ENCODE results near the gene NDUFAF7. TPM values are rescaled to one million over a fixed set of nuclear protein-coding genes. Genes with fewer than 3 reads are reported as not detected.
A peak's percentile ranks its signal among the peaks of the same experiment; 100 is the strongest.

NDUFAF7 gene
- polyA plus RNA-seq, 2 of the 4 experiments (the other 2 are of a cell fraction) = 28.8 to 48.0 TPM

- peak; percentile 13 for FAIRE-seq
- ChIA-PET CTCF (interaction anchor here (1.6 kb wide), 1 partner anchor 10 kb away, joined by 4 read pairs; no protein-coding TSS in a partner anchor), POLR2A (interaction anchor here (0.7 kb wide), 1 partner anchor 13 kb away, joined by 3 read pairs; the partner anchor contains the start of genes CEBPZ and NDUFAF7)
Measured at GRCh38 chr2:37244017-37244416, 12.6 kb downstream of the NDUFAF7 start.

GRCh38 chr2:37244755-37245154, 13.3 kb downstream of the NDUFAF7 start:
- Histone ChIP-seq H3K9me3 (no peaks in the 10 kb centered on the region), H3K4me2 (no peak overlapping the region), H3K4me1 (no peaks in the 10 kb centered on the region), H3K27ac (no peak overlapping the region), H3K4me3 (no peak overlapping the region)
- ChIA-PET POLR2A (interaction anchor here (0.7 kb wide), 1 partner anchor 13 kb away, joined by 3 read pairs; the partner anchor contains the start of genes CEBPZ and NDUFAF7), CTCF (interaction anchor here (0.6 to 0.7 kb wide), 2 partner anchors 12 to 59 kb away, joined by 3 read pairs; no protein-coding TSS in a partner anchor)
- FAIRE-seq = no peak
- TF ChIP-seq USF2 (IDR thresholded peaks at IDR 0.05) = no peak
- no peak for TF ChIP-seq ZFP36 (IDR thresholded peaks at IDR 0.05; ENCODE audit: borderline replicate concordance, partially characterized antibody)
- no peak for TF ChIP-seq CBX2 (IDR thresholded peaks at IDR 0.05; ENCODE audit: borderline replicate concordance, low read depth)
- TF ChIP-seq BHLHE40 (IDR thresholded peaks at IDR 0.05; ENCODE audit: low read depth, low read length) = no peak
- TF ChIP-seq JUN (IDR thresholded peaks at IDR 0.05) = no peak
- TF ChIP-seq HMGXB4 (CRISPR knock-in tag; IDR thresholded peaks at IDR 0.05; ENCODE audit: borderline replicate concordance) = no peak
- no peak for TF ChIP-seq TFCP2L1 (CRISPR knock-in tag; IDR thresholded peaks at IDR 0.05)
- no peak for TF ChIP-seq ZSCAN20 (CRISPR knock-in tag; IDR thresholded peaks at IDR 0.05)
- TF ChIP-seq REST (IDR thresholded peaks at IDR 0.05) = no peak
- no peak for TF ChIP-seq CHD4 (IDR thresholded peaks at IDR 0.05; ENCODE audit: borderline replicate concordance)
- ATAC-seq = no peak
- WGBS (ENCODE audit: missing lambda C conversion rate) = 92% methylated on average over 3 of the region's 3 CpGs
- no peak for DNase-seq (ENCODE audit: low read depth in 1 of 2, low spot score in 1 of 2)

More at GRCh38 chr2:37244017-37244416, 12.6 kb downstream of the NDUFAF7 start:
- 85% methylated on average over 4 of the region's 4 CpGs for WGBS (ENCODE audit: missing lambda C conversion rate)
- Histone ChIP-seq H3K4me3 (no peak overlapping the region), H3K4me1 (no peaks in the 10 kb centered on the region), H3K4me2 (no peak overlapping the region), H3K27ac (no peak overlapping the region), H3K9me3 (no peaks in the 10 kb centered on the region)
- no peak for ATAC-seq
- no peak for TF ChIP-seq MAZ (IDR thresholded peaks at IDR 0.05; ENCODE audit: borderline replicate concordance, low read depth, low read length)
- no peak for TF ChIP-seq EHF (CRISPR knock-in tag; IDR thresholded peaks at IDR 0.05)
- no peak for TF ChIP-seq RCOR1 (IDR thresholded peaks at IDR 0.05; ENCODE audit: low read depth, low read length)
- TF ChIP-seq SREBF2 (IDR thresholded peaks at IDR 0.05) = no peak
- no peak for TF ChIP-seq HEYL (CRISPR knock-in tag; IDR thresholded peaks at IDR 0.05)
- TF ChIP-seq RFX5 (IDR thresholded peaks at IDR 0.05) = no peak
- TF ChIP-seq ZC3H11A (IDR thresholded peaks at IDR 0.05) = no peak
- no peak for TF ChIP-seq RAD21 (conservative IDR thresholded peaks at IDR 0.05 in 1 of 2, IDR thresholded peaks at IDR 0.05 in 1 of 2)
- no peak for TF ChIP-seq CEBPB (IDR thresholded peaks at IDR 0.05)
- no peak for DNase-seq (ENCODE audit: low read depth in 1 of 2, low spot score in 1 of 2)
